ENCODE measurements around the gene CCNG1.
"Not testable (repeated sequence)": the region's sequence is repeated elsewhere in the genome, so short reads cannot be mapped to it uniquely, and the experiment has no call there.

The CCNG1 gene

GRCh38 chr5:163404364-163405173, 32.8 kb upstream of the CCNG1 start:
- no peak for TF ChIP-seq CTCF (IDR thresholded peaks at IDR 0.05; ENCODE audit: borderline replicate concordance, control extremely low read depth, extremely low read depth, insufficient read depth, missing control alignments)
- DNase-seq (ENCODE audit: low spot score) = no peak
- in situ Hi-C loops (cut with MboI; ENCODE audit: low sequenced_read_pairs, unreplicated experiment) = loop anchor here (25.0 kb wide), 1 partner anchor 317 kb away; no protein-coding TSS in a partner anchor

DNA sequence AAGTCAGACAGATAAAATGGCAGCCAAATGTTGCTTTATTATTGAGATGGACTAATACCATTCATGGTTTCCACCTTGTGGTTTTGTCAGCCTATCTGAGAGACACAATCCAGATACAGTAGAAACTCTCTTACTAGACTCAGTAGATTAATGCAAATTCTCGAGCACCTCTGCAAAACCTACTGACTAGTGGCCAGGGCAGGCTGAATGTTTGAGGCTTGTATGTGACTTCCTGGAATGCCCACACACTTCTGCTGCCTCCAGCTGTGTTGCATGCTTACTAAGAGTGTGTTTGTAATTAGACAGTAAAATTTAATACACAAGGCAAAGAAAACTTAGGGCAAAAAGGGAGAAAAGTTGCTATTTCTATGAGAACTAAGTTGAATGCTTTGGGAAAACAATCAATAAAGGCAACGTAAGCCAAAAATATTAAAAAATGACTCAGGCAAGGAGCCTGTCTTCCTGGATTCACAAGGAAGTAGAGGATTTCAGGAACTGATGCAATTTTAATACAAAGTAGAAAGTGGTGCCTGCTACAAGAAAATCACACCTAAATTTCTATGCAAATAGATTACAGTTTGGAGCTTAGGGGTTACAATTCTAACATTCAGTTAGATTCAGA, 30.2 kb upstream of the CCNG1 start:
- DNase-seq (ENCODE audit: low spot score) = no peak
- in situ Hi-C loops (cut with MboI; ENCODE audit: low sequenced_read_pairs, unreplicated experiment) = loop anchor here (25.0 kb wide), 1 partner anchor 320 kb away; no protein-coding TSS in a partner anchor

GRCh38 chr5:163408311-163408923, 29.0 kb upstream of the CCNG1 start:
- peak; percentile 58 for DNase-seq (ENCODE audit: low spot score)
- in situ Hi-C loops (cut with MboI; ENCODE audit: low sequenced_read_pairs, unreplicated experiment) = loop anchor here (25.0 kb wide), 1 partner anchor 321 kb away; no protein-coding TSS in a partner anchor
- peak; percentile 74 for TF ChIP-seq CTCF (IDR thresholded peaks at IDR 0.05; ENCODE audit: borderline replicate concordance, control extremely low read depth, extremely low read depth, insufficient read depth, missing control alignments)

More for the DNA sequence above, 30.2 kb upstream of the CCNG1 start:
- no peak for TF ChIP-seq CTCF (IDR thresholded peaks at IDR 0.05; ENCODE audit: borderline replicate concordance, control extremely low read depth, extremely low read depth, insufficient read depth, missing control alignments)

DNA sequence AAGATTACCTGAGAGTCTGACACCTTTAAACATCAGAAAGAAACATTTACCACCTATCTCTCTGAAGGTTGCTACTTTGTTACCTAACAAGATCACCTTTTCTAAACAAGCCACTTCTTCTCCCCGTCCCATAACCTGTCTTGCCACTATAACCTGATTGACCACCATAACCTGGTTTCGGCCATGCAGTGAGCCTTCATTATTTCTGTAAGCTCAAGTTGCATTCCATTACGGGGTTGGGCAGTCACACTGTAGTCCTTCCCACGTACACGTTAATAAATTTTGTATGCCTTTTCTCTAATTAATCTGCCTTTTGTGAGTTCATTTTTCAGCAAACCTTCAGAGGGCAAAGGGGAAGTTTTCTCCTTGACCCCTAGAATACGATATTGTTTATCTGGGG, 28.0 kb upstream of the CCNG1 start:
- in situ Hi-C loops (cut with MboI; ENCODE audit: low sequenced_read_pairs, unreplicated experiment) = loop anchor here (25.0 kb wide), 1 partner anchor 322 kb away; no protein-coding TSS in a partner anchor
- DNase-seq (ENCODE audit: low spot score) = no peak
- no peak for TF ChIP-seq CTCF (IDR thresholded peaks at IDR 0.05; ENCODE audit: borderline replicate concordance, control extremely low read depth, extremely low read depth, insufficient read depth, missing control alignments)

GRCh38 chr5:163410505-163410904, 26.9 kb upstream of the CCNG1 start:
- DNase-seq (ENCODE audit: low spot score) = no peak
- TF ChIP-seq CTCF (IDR thresholded peaks at IDR 0.05; ENCODE audit: borderline replicate concordance, control extremely low read depth, extremely low read depth, insufficient read depth, missing control alignments) = no peak
- in situ Hi-C loops (cut with MboI; ENCODE audit: low sequenced_read_pairs, unreplicated experiment) = loop anchor here (25.0 kb wide), 1 partner anchor 323 kb away; no protein-coding TSS in a partner anchor

GRCh38 chr5:163415673-163416072, 21.7 kb upstream of the CCNG1 start:
- in situ Hi-C loops (cut with MboI; ENCODE audit: low sequenced_read_pairs, unreplicated experiment) = loop anchor here (25.0 kb wide), 1 partner anchor 328 kb away; no protein-coding TSS in a partner anchor

More at GRCh38 chr5:163415673-163416072, 21.7 kb upstream of the CCNG1 start:
- not testable (repeated sequence) for DNase-seq (ENCODE audit: low spot score)

All from GM13976 (cell line).